Activated CD4-positive, alpha-beta T cell treated with anti-CD3 and anti-CD28 coated beads for 24 hours (primary cell): ENCODE data around the gene KSR2.

Experiments used
- DNase-seq, 2 donors: peaks; one replicate each; pipeline ENCODE4 v3.0.0-alpha.2; 2020; ENCODE audit warnings: low read depth in 2 of 2

KSR2 gene

GRCh38 chr12:117968826-117969659 lies at the start of gene KSR2:
KSR2 (minus strand) TSS chr12:117968990; CDS start chr12:117968255, 735 bp downstream.
- peak; percentile 36 to 39 for DNase-seq

DNA sequence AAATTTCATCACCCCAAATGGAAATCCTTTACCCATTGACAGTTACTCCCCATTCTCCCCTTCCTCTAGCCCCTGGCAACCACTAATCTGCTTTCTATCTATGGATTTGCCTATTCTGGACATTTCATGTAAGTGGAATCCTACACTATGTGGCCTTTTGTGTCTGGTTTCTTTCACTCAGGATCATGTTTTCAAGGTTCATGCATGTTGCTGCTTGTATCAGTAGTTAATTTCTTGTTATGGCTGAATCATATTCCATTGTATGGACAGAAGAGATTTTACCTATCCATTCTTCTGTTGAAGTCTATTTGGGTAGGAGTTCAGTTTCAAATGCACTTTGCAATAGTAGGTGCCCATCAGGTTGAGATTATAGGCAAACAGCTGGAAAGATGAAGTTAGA lies 49.1 kb upstream of the KSR2 start:
- DNase-seq = no peak

- DNase-seq = peak; percentile 97 to 98
These were observed 47.9 kb upstream of the KSR2 start, which contains the start of gene RFC5 for GRCh38 chr12:118016424-118017264. RFC5 (plus strand) TSS chr12:118016703; CDS start chr12:118016828, 125 bp downstream.

- DNase-seq = no peak
These were observed 47.2 kb upstream of the KSR2 start for GRCh38 chr12:118015944-118016343.

DNA sequence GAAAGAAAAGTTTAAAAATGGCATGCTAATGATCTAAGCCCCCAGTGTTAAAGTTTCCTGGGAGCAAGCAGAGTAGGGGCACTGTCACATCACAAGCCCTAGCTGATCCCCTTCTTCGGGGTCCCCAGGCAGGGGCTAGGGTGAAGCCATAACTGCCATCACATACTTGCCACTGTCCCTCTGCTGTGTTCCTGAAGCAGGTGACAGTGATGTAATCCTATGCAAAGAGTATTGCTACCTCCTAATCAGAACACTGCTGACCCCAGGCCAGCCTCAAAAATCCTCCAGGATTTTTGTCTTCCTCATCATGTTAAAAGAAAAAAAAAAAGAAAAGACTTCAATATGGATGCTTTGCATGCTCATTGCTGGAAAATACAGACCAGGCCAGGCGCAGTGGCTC lies 46.5 kb upstream of the KSR2 start:
- DNase-seq = no peak

DNA sequence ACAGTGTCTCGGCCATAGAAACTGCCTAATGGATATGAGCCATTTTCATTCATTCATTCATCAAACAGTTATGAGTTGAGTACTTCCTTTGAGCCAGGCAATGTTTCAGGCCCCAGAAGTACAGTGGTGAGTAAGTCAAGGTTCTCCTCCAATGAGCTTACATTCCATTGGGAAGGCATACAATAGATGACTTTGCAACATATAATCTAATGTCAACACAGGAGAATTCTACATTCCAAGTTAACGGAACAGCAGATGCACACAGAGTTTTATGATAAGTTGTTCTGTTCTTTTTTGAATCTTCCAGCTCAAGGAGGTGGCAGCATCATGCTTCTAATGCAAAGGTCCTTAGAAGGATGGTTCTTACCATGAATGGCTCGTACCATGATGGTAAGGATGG lies 44.5 kb upstream of the KSR2 start:
- DNase-seq = no peak

DNA sequence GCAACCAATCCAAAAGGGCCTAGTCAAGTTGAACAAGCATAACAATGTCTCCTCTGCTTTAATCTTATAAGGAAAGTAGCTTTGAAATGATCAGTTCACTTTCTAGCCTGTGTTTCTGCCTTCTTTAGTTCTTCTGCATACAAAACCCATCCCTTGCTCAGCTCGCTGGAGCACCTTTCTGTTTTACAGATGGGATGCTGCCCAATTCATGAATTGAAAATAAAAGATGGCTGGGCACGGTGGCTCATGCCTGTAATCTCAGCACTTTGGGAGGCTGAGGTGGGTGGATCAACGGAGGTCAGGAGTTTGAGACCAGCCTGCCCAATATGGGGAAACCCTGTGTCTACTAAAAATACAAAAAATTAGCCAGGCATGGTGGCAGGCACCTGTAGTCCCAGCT lies 43.2 kb upstream of the KSR2 start:
- DNase-seq = no peak

DNA sequence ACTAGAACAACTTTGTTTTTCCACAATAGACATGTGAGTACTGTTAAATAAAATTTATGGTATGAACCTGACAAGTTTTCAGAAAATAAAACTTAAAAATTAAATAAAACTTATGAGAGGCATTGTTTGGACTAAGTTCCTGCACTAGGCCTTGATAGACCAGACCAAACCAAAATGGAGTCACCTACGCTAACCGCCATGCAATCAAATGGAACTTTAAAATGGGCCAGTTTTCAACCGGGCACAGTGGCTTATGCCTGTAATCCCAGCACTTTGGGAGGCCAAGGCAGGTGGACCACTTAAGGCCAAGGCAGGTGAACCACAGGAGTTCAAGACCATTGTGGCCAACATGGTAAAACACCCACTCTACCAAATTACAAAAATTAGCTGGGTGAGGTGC lies 42.6 kb upstream of the KSR2 start:
- DNase-seq = no peak

- no peak for DNase-seq
These were observed 42.1 kb upstream of the KSR2 start for GRCh38 chr12:118010903-118011302.

GRCh38 chr12:117999806-118000205 lies 31.0 kb upstream of the KSR2 start:
- peak in 1 of 2 donors; percentile 8 for DNase-seq

DNA sequence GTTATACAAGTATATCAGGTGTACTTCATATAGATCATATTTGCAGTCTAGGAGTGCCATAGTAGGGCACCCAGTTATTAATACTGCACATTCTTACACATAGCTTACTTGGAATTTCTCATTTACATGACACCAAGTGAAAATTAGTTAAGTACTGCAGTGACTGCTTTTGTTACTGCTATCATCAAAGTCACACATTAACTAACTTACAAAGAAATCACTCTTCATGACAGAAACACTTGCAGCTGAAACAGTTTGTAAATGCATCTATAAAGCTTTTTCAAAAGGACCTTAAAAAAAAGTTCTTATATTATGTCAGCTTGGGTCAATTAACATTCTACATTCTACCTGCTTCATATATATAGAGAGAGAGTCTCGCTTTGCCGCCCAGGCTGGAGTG lies 29.9 kb upstream of the KSR2 start:
- no peak for DNase-seq

GRCh38 chr12:117994551-117995438 lies 26.0 kb upstream of the KSR2 start:
- no peak for DNase-seq

DNA sequence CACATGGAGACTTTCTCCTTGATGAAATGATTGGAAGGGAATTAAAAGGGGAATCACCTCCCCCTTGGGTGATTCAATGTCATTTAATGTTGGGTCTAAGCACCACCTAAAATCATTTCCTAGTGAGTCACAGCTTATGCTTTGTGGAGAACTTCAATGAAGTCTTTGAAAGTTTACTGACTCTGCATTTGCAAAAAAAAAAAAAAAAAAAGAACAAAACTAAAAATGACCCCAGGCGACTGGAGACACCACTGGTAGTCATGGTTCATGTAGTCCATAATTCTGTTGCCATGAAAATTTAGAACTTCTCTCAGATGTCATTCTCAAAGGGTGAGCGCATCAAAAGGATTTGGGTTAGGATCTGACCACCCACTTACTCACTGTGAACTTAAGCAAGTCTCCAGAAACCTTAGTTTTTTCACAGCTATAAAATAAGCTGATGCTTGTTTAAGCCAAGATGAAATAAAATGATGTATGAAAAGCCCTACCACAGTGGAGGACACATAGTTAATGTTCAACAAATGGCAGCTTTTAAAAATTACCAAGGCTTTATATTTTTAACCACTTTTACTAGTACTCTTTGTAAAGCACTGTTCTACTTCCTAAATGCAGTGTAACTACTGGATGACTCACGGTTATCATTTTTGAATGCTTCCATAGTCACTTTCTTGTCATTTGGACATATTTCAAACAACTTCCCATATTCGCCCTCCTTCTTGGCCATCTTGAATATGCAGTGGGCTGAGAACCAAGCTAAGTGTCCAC lies 18.1 kb upstream of the KSR2 start:
- DNase-seq = no peak

- no peak for DNase-seq
These were observed 16.4 kb upstream of the KSR2 start for GRCh38 chr12:117985182-117985581.

DNA sequence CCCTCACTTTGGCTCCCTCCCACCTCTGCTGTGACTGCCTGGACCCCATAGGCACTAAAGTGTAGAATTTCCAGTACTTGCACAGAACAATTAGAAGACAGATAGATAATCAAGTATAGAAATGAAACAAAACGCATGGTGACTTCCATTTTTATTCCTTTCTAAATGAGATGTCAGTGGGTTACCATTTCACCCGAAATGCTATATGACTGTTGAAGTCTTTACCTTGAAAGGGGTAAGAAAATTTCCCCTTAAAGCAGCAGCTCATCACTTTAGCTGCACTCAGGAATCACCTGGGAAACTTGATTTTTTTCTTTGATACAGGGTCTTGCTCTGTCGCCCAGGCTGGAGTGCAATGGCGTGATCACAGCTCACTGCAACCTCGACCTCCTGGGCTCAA lies 12.5 kb upstream of the KSR2 start:
- DNase-seq = no peak

DNA sequence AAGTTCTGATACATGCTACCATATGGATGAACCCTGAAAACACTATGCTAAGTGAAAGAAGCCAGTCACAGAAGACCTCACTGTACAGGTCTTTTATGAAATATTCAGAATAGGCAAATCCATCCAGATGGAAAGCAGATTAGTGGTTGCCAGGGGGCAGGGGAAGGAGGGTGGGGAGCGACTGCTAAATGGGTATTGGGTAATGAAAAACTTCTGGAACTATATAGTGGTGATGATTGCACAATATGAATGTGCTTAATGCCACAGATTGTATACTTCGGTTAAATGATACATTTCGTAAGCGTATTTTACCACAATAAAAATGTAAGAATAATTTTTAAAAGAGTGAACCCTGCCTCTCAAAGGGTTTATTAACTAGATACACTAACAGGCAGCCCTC lies 11.8 kb upstream of the KSR2 start:
- DNase-seq = no peak

DNA sequence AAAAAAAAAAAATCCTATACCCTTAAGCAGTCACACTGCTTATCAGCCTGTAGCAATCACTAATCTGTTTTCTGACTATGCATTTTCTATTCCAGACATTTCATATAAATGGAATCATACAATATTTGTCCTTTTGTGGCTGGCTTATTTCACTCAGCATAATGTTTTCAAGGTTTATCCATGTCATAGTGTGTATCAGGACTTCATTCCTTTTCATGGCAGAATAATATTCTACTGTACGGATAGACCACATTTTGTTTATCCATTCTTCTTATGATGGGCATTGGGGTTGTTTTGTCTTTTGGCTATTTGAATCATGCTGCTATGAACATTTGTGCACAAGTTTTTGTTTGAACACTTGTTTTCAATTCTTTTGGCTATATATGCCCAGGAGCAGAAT lies 8.6 kb upstream of the KSR2 start:
- DNase-seq = no peak

DNA sequence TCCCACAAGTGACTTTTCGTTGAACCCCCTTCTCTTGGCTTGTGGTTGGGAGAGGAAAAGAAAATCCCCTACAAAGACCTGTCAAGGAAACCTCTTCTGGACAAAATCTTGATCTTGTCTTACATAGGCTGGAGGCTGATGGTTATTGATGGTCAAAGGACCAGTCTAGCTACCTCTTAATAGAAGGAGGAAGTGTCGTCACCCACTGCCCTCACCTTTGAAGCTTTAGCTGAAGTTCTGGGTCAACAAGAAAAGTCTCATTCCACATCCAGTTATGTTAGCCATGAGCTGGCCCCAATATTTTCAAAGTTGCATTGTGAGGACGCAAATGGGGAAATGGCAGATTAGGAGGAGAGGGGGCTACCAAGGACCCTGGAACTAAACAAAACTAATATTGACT lies 6.2 kb upstream of the KSR2 start:
- no peak for DNase-seq

- no peak for DNase-seq
These were observed 3.5 kb upstream of the KSR2 start for GRCh38 chr12:117972301-117972700.

GRCh38 chr12:117970334-117970733 lies 1.5 kb upstream of the KSR2 start:
- no peak for DNase-seq

DNA sequence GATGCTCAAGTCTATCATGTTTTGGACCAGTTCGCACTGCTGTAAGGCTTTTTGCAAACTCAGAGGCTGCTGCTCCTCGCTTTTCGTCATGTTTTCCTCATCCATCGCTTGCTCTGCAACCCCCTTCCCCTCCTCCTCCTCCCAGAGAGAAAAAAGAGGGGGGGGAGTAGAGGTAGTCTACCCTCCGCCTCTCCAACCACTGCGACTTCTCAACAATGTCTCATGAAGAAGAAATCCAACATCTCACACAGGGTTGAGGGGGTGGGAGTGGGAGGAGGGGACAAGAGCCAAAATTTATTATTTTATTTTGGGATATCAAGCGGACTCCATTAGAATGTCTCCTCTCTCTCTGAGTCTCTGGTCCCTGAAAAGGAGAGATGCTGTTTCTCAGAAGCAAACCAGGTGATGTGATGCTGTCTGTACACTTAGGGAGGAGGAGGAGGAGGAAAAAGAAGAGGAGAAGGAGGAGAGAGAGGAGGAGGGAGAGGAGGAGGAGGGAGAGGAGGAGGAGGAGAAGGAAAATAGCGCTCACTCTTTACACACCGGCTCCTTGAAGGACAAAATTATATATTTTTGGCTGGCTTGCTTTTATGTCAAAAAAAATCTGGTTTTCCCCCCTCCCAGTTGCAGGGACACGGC lies 520 bp downstream of the KSR2 start:
- DNase-seq = no peak
